NCI-H2196 (cell line): Measurements from ENCODE around the gene ING5.

Source experiments
- DNase-seq: peaks from one replicate; lab custom pipeline; 2025; ENCODE audit not compliant: unreplicated experiment; lab: John Stamatoyannopoulos, UW

Gene ING5

GRCh38 chr2:241672243-241673188, 29.3 kb upstream of the ING5 start:
- no peak for DNase-seq

- DNase-seq, result no peak
Measured at GRCh38 chr2:241673189-241673663, 28.6 kb upstream of the ING5 start.

GRCh38 chr2:241673797-241674725, 27.8 kb upstream of the ING5 start:
- no peak for DNase-seq

- no peak for DNase-seq
Measured at GRCh38 chr2:241675885-241676284, 26.0 kb upstream of the ING5 start.

GRCh38 chr2:241676665-241677064, 25.2 kb upstream of the ING5 start:
- DNase-seq, result no peak

GRCh38 chr2:241677392-241677791, 24.4 kb upstream of the ING5 start:
- no peak for DNase-seq

GRCh38 chr2:241678307-241678706, 23.5 kb upstream of the ING5 start:
- no peak for DNase-seq

- DNase-seq, result no peak
Measured at GRCh38 chr2:241678784-241679540, 22.9 kb upstream of the ING5 start.

GRCh38 chr2:241680044-241680443, 21.8 kb upstream of the ING5 start:
- no peak for DNase-seq

- DNase-seq, result no peak
Measured at GRCh38 chr2:241680827-241681599, 20.8 kb upstream of the ING5 start.

- DNase-seq, result no peak
Measured at GRCh38 chr2:241686324-241686649, 15.6 kb upstream of the ING5 start.

- DNase-seq, result peak; percentile 98
Measured at GRCh38 chr2:241686650-241687425, 15.0 kb upstream of the ING5 start, which contains the start of gene DTYMK. Gene DTYMK, minus strand, starts transcription at chr2:241686815. Its CDS starts 32 bp downstream, at chr2:241686783.

- DNase-seq, result no peak
Measured at GRCh38 chr2:241689306-241689705, 12.5 kb upstream of the ING5 start.

- DNase-seq, result no peak
Measured at GRCh38 chr2:241690202-241690717, 11.6 kb upstream of the ING5 start.

- DNase-seq, result no peak
Measured at GRCh38 chr2:241692448-241692847, 9.4 kb upstream of the ING5 start.

GRCh38 chr2:241695651-241696050, 6.2 kb upstream of the ING5 start:
- no peak for DNase-seq

GRCh38 chr2:241701149-241701398, 765 bp upstream of the ING5 start:
- DNase-seq, result no peak

- DNase-seq, result peak; percentile 81
Measured at GRCh38 chr2:241702155-241703031, 554 bp downstream of the ING5 start.
